HG02571 (cell line): ENCODE data around the gene CUL1.

Source experiments
- ATAC-seq: cut with Tn5 transposase; IDR thresholded peaks from one replicate; pipeline ENCODE4 v1.9.1; 2021; ENCODE audit warnings: mild to moderate bottlenecking, moderate library complexity; ENCODE audit not compliant: unreplicated experiment

CUL1 gene

DNA sequence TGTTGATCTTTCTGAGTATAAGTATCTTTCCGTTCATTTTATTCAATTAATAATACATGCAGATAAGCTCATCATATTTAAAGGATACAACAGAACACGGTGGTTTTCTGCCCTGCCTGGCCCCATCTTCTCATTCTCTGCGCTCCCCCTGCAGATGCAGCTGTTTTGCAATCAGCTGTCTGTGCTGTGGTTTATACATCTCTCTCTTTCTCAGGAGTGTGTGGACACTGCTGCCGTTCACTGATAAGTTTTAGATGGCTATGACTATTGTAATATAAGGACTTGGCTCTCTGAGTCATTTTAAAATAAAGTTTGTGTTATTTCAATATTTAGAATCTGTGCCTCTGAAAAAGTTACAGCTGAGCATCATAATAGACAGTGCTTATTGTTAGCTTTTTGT lies 54.5 kb downstream of the CUL1 start:
- no peak for ATAC-seq

DNA sequence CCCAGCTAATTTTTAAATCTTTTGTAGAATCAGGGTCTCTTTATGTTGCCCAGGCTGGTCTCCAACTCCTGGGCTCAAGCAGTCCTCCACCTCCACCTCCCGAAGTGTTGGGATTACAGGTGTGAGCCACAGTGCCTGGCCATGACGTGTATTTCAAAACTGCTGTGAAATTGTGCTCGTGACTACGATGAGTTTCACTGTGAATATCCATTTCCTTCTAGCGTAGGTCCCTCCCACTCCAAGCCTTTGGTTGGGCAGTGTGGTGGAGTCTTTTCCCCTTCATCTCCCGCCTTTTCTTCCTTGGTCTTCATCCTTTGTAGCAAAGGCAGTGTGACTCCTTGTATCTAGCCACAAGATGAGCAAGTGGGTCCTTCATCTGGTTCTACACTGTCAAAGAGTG lies 56.2 kb downstream of the CUL1 start:
- ATAC-seq = no peak

DNA sequence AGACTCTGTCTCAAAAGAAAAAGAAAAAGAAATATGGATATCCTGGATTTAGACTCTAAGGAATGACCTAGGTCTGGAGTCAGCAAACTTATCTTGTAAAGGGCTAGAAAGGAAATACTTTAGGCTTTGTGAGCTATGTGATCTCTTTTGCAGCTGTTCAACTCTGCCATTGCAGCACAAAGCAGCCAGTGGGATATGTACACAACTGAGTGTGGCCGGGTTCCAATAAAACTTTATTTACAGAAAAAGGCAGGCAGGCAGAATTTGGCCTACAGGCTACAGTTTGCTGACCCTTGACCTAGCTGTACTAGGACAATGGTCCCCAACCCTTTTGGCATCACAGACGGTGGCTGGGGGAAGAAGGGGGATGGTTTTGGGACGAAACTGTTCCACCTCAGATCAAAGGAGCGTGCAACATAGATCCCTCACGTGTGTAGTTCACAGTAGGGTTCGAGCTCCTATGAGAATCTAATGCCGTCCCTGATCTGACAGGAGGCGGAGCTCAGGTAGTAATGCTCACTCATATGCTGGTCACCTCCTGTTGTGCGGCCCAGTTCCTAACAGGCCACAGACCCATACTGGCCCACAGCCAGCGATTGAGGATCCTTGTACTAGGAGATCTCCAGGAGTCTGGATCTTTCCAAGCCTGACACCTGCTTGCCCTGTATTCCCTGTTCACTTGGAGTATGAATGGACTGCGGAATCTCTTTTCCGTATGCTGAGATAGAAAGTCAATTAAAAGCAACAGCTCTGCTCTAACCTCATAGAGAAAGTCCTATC lies 63.0 kb downstream of the CUL1 start:
- ATAC-seq = no peak

DNA sequence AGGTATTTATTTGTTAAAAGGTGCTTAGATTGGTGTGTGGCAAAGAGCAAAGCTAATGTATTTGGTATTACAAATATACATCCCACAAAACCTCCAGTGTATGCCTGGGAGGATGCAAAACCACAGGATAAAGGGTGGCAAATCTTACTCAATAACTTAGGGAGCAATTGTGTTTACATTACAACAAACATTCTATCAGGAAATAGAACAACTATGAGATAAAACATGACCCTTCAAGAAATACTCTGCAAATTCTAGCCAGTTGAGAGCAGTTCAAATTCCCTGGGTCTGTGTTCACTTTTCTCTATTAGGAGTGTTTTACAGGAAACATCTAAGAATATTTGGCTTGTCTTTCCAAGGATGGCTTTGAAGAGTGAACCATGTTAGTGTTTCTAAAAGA lies 64.9 kb downstream of the CUL1 start:
- no peak for ATAC-seq

DNA sequence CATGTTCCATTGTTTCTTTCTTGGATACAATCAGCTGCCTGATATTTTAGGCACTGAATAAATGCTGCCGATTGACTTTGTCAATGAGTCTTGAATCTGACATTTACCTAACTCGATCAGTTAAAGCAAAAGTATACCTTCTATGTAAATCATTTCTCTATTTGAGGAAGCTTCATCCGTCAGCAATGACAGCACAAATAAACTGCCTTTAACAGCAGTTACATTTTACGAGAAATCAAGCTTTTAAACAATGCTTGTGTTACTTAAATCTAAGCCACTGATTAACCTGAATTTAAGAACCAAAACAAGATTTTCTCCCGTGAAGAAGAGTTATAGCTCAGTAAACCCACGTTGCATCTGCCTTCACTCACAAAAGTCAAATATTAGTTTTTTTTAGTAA lies 71.3 kb downstream of the CUL1 start:
- ATAC-seq = no peak

DNA sequence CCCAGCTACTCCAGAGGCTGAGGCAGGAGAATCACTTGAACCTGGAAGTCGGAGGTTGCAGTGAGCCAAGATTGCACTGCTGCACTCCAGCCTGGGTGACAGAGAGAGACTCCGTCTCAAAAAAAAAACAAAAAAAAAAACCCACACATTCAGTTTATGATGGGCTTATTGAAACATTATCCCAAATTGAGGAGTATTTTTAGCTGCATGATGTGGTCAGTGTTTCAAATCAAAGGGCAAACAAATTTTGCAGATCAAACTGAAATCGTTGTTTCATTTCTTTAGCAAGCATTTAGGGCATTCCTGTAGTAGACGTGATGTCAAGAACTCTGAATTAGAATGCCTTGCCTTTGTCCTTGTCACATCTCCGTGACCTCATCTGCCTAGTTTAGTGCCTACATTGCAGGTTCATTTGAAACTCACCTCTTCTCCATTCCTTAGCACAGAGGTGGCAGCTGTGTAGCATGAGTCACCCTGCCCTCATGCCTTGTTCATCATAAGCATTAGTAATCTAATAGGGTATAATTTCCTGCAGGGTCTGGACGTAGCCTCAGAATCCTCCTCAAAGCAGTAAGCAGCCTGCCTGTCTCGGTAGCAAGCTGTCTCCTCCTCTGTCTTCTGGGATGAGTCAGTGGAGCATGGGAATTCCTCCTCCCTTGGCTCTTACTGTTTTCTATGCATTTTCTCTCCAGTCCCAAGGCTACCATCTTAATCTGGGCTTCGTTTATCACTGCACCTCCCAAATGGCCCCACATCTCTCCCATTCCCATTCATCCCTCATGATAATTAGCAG lies 73.8 kb downstream of the CUL1 start:
- no peak for ATAC-seq

DNA sequence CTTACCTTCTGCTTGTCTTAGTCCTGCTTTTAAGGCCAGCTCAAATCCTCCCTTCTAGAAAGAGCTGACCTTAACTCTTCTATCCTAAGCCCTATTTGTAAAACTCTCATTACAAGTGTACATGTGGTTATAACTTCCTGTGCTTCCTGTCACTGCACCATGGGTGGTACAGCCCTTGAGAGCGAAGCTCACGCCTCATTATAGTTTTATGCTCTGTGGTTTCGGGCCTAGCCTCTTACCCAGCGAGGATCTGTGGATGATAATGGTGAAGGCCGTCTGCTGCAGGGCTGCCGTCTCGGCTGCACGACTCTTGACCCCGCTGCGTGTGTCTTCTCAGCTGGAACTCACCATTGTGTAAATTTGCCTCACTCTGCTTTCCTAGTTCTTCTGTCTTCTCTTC lies 74.6 kb downstream of the CUL1 start:
- no peak for ATAC-seq

DNA sequence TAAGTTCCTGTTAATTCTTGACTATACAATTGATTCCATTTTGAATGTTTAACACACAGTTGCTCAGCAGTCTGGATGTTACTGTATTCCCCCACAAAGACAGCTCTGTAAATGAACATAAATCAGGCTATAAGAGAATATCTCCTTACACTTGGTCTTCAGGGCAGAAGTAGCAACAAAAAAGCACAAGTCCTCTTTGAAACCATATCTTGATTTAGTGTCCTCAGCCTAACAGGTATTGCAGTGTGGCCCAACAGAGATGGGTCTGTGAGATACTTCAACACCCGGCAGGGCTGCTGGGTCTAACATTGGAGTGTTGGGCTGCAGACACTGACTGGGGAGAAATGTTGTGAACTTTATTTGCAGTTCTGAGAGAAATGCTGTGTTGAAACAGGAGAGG lies 75.8 kb downstream of the CUL1 start:
- no peak for ATAC-seq

DNA sequence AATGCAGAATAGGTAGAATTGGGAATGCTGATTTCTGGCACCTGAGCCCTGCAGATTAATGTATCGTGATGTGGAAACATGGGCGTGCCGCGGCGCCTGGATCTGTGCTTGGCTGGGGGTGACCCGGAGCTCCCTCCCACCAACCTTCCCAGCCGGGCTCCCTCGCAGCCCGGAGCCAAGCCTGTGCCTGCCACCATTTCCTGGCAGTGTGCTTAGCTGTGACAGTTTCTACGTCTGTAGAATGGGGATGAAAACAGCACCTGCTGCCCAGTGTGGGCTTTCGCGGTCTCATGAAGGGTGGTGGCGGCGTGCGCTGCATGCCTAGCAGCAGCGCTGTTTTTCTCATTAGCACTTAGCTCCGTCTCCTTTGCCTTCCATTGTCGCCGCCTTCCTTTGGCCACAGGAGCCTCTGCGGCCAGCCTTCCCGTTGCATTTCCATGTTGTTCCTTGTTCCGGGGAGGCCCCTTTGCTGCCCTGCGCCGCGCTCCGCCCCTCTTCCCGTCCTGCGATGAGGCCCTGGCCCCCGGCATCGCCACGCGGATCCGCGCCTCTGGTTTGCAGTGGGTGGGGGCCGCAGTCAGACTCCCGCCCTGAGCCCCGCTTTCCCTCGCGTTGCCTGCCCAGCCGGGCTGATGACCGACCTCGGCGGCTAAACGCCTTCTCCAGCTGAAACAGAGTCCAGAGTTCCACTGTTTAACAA lies 84.2 kb downstream of the CUL1 start:
- no peak for ATAC-seq

DNA sequence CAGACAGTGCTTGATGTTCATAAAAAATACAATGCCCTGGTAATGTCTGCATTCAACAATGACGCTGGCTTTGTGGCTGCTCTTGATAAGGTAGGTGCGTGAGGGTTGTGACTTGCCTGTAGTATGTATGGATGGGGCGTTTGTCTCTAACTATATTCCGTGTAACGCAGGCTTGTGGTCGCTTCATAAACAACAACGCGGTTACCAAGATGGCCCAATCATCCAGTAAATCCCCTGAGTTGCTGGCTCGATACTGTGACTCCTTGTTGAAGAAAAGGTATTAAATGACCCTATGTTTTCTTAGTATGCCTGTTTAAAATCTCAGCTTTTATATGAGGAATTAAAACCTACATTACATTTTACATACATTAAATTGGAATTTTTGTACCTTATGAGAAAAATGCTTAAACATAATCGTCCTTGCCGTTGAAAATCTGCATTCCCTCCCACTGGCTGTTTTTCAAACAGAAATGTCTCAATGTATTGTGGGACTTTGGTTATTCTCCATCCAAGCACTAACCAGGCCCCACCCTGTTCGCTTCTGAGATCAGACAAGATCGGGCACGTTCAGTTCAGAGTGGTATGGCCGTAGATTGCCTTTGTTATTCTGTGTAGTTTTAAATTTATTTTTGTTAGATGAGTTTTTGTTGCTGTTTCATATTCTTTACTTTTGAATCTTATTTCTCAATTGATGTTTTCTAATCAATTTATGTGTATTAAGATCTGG lies 85.3 kb downstream of the CUL1 start:
- ATAC-seq = no peak

DNA sequence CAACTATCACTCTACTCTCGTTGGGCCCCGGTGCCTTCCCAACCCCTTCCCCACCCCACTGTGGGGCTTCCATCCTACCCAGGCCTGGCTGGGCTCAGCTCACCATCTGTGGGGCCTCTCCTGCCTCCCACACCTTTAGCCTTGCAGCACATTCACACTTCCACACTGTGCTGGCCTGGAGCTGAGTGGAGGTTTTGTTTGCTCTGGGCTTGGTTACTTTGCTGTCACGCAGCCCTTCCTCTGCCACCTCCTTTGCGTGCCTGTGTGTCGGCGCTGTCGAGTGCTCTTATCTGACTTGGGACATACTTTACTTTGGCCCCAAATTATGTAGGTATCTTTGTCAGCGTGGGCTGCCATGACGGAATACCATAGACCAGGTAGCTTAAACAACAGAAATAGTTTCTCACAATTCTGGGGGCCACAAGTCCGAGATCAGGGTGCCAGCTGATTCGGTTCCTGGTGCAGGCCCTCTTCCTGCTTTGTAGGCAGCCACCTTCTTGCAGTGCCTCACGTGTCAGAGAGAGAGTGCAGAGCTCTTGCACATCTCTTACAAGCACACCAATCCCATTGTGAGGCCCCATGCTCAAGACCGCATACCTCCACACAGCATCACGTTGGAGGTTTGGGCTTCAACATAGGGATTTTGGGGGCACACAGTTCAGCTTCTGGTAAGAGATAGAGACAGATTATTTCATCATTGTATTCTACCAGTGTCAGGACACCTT lies 89.0 kb downstream of the CUL1 start:
- no peak for ATAC-seq

DNA sequence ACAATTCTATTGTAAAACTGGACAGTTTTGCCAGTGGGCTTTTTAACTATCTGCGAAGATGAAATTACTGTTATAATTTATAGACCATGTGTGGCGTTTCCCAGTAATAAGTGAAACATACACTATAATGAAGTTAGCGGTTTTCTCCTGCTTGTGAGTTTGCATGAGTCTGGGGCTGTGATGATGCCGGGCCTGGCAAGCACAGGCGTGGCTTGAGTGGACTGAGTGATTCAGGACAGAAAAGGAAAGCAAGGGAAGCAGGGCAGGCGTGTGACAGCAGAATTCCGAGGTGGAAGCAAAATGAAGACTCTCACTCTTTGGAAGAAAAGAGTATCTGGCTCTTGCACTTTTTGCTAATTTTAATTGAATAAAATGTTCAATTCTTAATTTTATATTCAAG lies 90.5 kb downstream of the CUL1 start:
- no peak for ATAC-seq

DNA sequence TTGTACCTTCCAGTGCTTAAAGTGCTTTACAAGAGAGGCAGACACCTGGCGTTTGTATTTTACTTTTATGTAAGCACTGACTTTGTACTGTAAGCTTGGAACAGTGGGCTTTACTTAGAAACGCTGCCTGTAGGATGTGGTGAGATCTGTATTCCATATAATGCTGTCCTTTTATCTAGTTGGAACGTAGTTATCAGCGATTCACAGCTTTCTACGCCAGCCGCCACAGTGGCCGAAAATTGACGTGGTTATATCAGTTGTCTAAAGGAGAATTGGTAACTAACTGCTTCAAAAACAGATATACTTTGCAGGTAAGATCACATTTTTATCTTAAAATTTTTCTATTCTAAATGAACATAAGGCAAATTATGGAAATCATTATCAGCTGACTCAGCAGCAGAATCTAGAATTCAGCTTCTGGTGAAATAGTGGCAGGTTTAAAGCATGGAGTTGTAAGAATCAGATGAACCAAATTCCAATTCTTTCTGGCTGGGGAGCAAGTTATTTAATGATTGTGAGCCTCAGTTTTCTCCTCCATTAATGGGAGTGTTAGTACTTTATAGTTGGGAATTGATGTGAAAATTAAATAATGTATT lies 91.5 kb downstream of the CUL1 start:
- ATAC-seq = no peak

DNA sequence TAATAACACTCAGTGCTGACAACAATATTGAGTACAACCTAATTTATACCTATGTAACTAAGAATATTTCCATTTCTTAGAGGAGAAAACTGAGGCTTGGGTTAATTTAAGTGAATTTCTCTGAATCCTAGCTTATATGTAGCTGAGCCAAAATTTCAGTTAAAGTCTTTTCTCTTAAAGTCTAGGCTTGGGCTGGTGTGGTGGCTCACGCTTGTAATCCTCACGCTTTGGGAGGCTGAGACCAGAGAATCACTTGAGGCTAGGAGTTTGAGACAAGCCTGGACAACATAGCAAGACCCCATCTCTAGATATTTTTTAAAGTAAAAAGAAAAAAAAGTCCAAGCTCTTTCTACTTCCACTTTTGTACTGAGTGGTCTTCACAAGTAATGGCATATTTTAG lies 92.1 kb downstream of the CUL1 start:
- ATAC-seq = no peak

DNA sequence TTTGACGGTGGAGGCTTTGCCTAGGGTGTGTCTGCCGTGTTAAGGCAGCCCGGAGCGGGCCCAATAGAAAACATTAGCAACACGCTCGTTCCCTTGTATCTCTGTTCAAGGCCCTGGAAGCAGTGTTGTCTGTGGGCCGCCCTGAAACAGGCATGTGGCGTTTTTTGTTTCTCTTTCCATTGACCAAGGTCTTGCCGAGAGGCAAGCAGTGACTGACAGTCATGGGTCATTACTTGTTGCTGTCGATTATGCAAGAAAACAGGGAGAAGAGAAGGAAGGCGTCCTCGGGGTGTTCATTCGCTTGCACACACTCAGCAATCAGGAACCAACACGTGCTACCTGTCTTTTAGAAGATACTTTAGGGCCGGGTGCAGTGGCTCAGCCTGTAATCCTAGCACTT lies 92.8 kb downstream of the CUL1 start:
- no peak for ATAC-seq

DNA sequence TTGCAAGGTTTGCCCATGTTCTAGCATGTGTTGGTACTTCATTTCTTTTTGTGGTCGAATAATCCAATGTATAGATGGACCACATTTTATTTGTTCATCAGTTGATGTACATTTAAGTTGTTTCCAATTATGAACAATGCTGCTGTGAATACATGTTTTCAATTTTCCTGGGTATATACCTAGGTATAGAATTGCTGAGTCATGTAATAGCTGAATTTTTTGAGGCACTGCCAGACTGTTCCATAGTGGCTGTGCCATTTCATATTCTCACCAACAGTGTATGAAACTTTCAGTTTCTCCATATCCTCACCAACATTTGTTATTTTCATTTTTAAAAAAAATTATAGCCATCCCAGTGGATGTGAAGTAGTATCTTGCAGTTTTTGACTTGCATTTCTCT lies 94.9 kb downstream of the CUL1 start:
- no peak for ATAC-seq

DNA sequence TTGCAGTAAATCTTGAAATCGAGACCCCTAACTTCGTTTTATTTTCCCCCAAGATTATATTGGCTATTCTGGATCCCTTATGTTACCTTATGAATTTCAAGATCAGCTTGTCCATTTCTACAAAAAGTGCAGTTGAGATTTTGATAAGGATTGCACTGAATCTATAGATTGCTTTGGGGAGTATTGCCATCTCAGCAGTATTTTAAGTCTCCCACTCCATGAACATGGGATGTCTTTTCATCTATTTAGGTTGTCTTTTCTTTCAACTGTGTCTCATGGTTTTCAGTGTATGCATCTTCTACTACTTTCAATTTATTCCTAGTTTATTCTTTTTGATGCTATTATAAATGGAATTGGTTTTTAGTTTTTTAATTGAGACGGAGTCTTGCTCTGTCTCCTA lies 95.8 kb downstream of the CUL1 start:
- no peak for ATAC-seq

DNA sequence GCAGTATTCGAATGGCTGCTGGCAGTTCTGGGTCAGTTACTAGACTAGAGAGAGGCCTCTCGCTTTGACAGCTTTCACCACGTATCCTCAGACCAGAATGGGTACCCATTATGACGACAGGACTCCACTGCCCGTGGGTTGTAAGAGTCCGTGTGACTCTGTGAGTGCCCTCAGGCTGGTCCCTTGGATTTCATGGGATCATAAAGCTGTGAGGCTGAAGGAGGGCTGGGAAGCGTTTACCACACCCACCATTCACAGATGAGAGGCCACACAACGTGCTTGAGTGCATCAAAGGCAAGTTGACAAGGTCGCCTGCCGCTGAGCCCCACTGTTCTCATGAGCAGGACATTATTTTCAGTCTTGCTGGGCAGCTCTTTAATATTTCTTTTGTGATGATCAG lies 98.1 kb downstream of the CUL1 start:
- no peak for ATAC-seq

DNA sequence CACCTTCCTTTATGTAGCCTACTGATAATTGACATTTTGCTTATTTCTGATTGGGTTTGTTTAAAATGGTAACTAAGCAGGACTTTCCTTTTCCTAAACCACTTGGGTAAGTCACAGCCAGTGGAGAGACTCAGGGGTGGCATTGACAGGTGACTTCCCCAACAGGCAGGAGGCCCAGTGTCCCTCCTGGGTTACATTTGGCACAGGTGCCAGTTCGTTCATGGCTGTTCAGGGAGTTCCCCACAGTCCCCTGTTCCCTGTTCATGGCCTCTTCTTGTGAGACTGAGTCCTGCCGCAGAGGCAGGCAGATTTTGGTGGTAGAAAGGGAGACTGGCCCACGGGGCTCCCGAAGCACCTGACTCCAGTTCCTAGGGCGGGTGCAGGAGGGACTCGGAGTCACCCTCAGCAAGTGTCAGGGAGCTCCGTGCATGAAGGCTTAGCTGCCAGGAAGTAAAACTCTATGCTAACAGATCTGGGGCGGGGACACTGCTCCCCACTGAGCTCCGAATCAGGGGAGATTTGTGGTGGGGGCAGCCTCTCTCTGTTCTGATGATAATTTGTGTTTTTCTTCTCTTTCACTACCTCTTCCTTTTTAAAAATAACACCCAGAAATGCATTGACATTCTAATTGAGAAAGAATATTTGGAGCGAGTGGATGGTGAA lies 101.3 kb downstream of the CUL1 start:
- no peak for ATAC-seq

DNA sequence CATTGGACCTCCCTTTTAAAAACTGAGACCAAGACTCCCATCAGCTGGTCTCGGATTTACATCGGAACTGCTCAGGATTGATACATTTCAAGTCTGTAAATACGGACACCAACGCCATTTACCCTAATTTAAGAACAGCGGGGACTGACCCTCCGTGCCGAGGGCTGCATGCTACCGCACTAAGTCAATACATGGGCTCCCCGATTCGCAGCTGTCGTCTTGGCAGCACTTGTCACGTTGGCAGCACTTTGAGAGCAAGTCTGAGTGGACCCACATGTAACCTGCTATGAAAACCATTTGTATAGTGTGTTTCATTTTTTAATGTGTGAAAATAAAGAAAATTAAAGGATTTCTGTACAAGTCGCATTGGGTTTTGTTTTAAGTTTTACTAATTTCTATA lies 102.0 kb downstream of the CUL1 start:
- no peak for ATAC-seq
